Thoracic aorta (tissue), 2 donors: ENCODE measurements around the gene INMT. TPM values are rescaled to one million over a fixed set of nuclear protein-coding genes. Genes with fewer than 3 reads are reported as not detected.

Experiments
- ATAC-seq: fragments of 150-250 bp; one replicate; pipeline ENCODE4 v1.8.0; 2017; ENCODE audit warnings: low read depth; ENCODE audit not compliant: insufficient number of reproducible peaks, low FRiP score
- DNase-seq: peaks from one replicate; pipeline ENCODE4 v3.0.0-alpha.2; 2020; ENCODE audit warnings: low spot score
- H3K27ac ChIP-seq, 2 donors: fragments of 200-600 bp; sonication (generic); 1 replicate in 1 of 2; 2 replicates in 1 of 2; pipeline ENCODE4 v1.5.1; 2016; ENCODE audit warnings: mild to moderate bottlenecking in 2 of 2, moderate library complexity in 2 of 2
- H3K27me3 ChIP-seq: fragments of 200-600 bp; sonication (generic); replicated peaks from 2 replicates; pipeline ENCODE4 v1.6.0; 2016; ENCODE audit warnings: mild to moderate bottlenecking; ENCODE audit not compliant: insufficient read depth
- H3K36me3 ChIP-seq: fragments of 200-600 bp; sonication (generic); one replicate; pipeline ENCODE4 v1.5.1; 2016
- H3K4me1 ChIP-seq, 2 donors: fragments of 200-600 bp; sonication (generic); 1 replicate in 1 of 2; 2 replicates in 1 of 2; pipeline versions ENCODE4 v1.5.1 to v1.6.0; 2016; ENCODE audit warnings: low read depth in 2 of 2, mild to moderate bottlenecking in 1 of 2; ENCODE audit not compliant: control insufficient read depth in 1 of 2
- H3K4me3 ChIP-seq: fragments of 200-600 bp; sonication (generic); 2 replicates; pipeline ENCODE4 v1.5.1; 2016; ENCODE audit warnings: mild to moderate bottlenecking
- H3K9me3 ChIP-seq: fragments of 200-600 bp; sonication (generic); 2 replicates; pipeline ENCODE4 v1.5.1; 2016
- CTCF ChIP-seq: fragments of 200-600 bp; sonication (generic); IDR thresholded peaks from one replicate; pipeline ENCODE4 v1.5.1; 2019; ENCODE audit warnings: antibody characterized with exemption
- total RNA-seq, 2 donors: library from RNA; depleted of rRNA; stranded (reverse); fragments of >200 nt; gene quantifications; one replicate each; pipeline versions ENCODE4 v1.1.0 to v1.2.3, GENCODE V29; 2016

Gene INMT
- total RNA-seq, 2 donors from 2014 or later: 137 to 243 TPM

- TF ChIP-seq CTCF: no peak
- H3K4me1 ChIP-seq: no peaks in the 10 kb centered on the region
- no peak overlapping the region for H3K27ac ChIP-seq
- no peak overlapping the region for H3K4me3 ChIP-seq
- H3K36me3 ChIP-seq: no peaks in the 10 kb centered on the region
- H3K27me3 ChIP-seq: no peaks in the 10 kb centered on the region
- DNase-seq: no peak
- no peak for ATAC-seq
- H3K9me3 ChIP-seq: no peaks in the 10 kb centered on the region
These were observed 20.4 kb upstream of the INMT start for GRCh38 chr7:30731581-30731980.

GRCh38 chr7:30732606-30733005 is 19.3 kb upstream of the INMT start:
- H3K36me3 ChIP-seq: no peaks in the 10 kb centered on the region
- H3K4me3 ChIP-seq: no peak overlapping the region
- no peaks in the 10 kb centered on the region for H3K4me1 ChIP-seq
- no peak overlapping the region for H3K27ac ChIP-seq
- no peak for ATAC-seq
- TF ChIP-seq CTCF: no peak
- no peaks in the 10 kb centered on the region for H3K9me3 ChIP-seq
- H3K27me3 ChIP-seq: no peaks in the 10 kb centered on the region
- DNase-seq: no peak

- ATAC-seq: no peak
- Histone ChIP-seq H3K4me3 (no peak overlapping the region), H3K27me3 (no peaks in the 10 kb centered on the region), H3K9me3 (no peaks in the 10 kb centered on the region), H3K4me1 (no peaks in the 10 kb centered on the region), H3K27ac (no peak overlapping the region), H3K36me3 (no peaks in the 10 kb centered on the region)
- no peak for DNase-seq
- no peak for TF ChIP-seq CTCF
These were observed 18.7 kb upstream of the INMT start for GRCh38 chr7:30733216-30733615.

- TF ChIP-seq CTCF: no peak
- DNase-seq (no peak), ATAC-seq (no peak)
These were observed 18.2 kb upstream of the INMT start for GRCh38 chr7:30733691-30734090.

GRCh38 chr7:30734497-30734896 is 17.4 kb upstream of the INMT start:
- Histone ChIP-seq H3K36me3 (no peaks in the 10 kb centered on the region), H3K27me3 (no peaks in the 10 kb centered on the region), H3K9me3 (no peaks in the 10 kb centered on the region), H3K27ac (no peak overlapping the region), H3K4me3 (no peak overlapping the region), H3K4me1 (no peaks in the 10 kb centered on the region)
- DNase-seq (no peak), ATAC-seq (no peak)
- no peak for TF ChIP-seq CTCF

More at GRCh38 chr7:30733691-30734090, 18.2 kb upstream of the INMT start:
- Histone ChIP-seq H3K27me3 (no peaks in the 10 kb centered on the region), H3K9me3 (no peaks in the 10 kb centered on the region), H3K27ac (no peak overlapping the region), H3K4me1 (no peaks in the 10 kb centered on the region), H3K36me3 (no peaks in the 10 kb centered on the region), H3K4me3 (no peak overlapping the region)
